Stimulated activated CD4-positive, alpha-beta T cell treated with anti-CD3 and anti-CD28 coated beads, Interleukin-15, amount 100 ng/mL, for 1 hour (primary cell): ENCODE results near the gene C6orf89.
A peak's percentile ranks its signal among the peaks of the same experiment; 100 is the strongest.
"Not testable (repeated sequence)": the region's sequence is repeated elsewhere in the genome, so short reads cannot be mapped to it uniquely, and the experiment has no call there.

Experiments
- DNase-seq, 2 donors: peaks; one replicate each; pipeline ENCODE4 v3.0.0-alpha.2; 2020; ENCODE audit warnings: low read depth in 1 of 2, low spot score in 1 of 2

Gene C6orf89

DNA sequence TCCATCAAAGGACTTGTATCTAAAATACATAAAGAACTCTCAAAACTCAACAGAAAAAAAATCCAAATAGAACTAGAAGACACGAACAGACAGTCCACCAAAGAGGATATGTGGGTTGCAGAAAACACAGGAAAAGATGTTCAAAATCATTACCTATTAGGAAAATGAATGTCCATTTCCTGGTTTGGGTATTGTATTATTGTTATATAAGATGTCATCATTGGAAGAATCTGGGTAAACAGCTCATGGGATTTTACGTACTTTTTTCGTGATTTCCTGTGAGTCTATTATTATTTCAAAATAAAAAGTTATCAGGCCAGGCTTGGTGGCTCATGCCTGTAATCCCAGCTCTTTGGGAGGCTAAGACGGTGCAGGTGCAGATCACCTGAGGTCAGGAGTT is 59.5 kb downstream of the C6orf89 start:
- DNase-seq, result no peak

DNA sequence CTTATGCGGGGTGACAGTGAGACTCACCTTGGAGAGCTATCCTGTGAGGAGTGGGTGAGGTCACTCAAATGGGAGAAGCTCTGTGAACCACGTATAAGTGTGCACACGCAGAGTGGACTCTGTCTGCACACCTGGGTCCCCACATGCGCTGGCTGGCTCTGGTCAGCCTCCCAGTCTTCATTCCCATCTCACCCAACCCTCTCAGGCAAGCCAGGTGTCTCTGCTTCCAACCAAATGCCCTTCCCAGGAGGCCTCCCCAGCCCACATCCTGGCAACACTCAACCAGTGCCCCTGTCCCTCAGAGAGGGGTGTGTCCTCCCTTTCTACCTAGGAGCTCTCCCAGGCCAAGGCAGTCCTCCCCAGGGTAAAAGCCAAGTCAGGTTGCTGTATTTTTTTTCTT is 60.8 kb downstream of the C6orf89 start:
- no peak for DNase-seq

DNA sequence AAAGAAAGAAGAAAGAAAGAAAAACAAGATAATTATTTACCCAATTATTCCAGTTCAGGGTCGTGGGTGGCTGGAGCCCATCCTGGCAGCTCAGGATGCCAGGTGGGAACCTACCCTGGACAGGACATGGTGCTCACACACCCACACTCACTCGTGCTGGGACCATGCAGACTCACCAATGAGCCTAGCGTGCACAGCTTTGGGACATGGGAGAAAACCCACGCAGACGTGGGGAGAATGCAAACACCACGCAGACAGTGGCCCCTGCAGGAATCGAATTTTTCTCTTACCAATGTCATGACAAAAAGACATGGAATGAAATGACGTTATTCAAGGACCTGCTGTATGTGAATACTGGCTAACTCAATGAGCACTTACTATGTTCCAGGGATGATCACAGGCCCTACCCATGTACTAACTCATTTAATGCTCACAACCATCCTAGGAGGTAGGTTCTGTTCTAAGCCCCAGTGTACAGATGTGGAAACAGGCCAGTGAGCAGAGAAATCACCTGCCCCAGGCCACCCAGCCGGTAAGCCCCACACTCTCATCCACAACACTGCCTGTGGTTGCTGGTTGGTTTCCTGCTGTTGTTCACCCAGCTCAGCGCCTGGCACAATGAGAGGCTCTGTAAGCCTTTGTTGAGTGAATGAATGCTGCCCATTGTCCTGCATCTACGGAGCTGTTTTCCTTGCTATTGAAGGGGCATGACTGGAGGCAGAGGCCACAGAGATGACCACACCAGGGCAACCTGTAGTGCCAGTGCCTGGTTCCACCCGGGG is 62.0 kb downstream of the C6orf89 start:
- no peak for DNase-seq

DNA sequence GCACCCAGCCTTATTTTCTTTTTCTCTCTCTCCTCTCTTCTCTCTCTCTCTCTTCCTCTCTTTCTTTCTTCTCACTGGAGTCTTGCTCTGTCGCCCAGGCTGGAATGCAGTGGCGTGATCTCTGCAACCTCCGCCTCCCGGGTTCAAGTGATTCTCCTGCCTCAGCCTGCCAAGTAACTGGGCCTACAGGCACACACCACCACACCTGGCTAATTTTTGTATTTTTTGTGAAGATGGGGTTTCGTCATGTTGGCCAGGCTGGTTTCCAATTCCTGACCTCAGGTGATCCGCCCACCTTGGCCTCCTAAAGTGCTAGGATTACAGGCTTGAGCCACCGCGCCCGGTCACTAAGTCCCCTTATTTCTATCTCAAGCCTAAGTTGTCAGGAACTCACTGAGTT is 63.3 kb downstream of the C6orf89 start:
- DNase-seq, result not testable (repeated sequence)

DNA sequence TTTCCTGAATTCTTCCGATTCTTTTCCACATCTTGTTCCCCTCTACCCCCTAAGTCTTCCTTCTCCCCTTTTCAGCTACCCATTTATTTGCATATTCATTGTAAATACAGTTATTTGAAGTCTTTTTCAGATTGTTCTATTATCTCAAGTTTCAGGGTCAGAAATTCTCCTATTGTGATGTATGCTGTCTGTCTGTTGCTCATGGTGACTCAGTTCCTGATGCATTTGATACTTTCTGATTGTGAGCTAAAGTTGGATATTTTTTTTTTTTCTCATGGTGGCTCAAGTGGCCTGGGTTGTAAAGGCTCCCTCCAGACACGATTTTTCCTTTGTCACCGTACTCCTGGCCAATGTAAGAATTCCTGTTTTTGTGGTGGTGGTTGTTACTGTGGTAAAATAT is 63.9 kb downstream of the C6orf89 start:
- DNase-seq, result no peak

DNA sequence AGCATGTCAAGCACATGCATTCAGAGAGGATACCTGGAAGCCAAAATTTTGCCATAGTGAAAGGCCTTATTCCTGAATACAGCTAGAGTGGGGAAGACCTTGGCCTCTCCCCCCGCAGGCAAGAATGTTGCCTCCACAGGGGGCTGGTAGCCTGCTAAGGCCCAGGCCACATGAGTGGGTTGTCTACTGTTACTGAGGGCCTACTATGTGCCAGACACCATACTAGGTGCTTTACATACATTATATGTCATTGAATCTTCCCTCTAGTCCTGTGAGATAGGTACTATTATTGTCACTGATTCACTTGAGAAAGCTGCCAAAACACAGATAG is 68.1 kb downstream of the C6orf89 start:
- DNase-seq, result no peak

DNA sequence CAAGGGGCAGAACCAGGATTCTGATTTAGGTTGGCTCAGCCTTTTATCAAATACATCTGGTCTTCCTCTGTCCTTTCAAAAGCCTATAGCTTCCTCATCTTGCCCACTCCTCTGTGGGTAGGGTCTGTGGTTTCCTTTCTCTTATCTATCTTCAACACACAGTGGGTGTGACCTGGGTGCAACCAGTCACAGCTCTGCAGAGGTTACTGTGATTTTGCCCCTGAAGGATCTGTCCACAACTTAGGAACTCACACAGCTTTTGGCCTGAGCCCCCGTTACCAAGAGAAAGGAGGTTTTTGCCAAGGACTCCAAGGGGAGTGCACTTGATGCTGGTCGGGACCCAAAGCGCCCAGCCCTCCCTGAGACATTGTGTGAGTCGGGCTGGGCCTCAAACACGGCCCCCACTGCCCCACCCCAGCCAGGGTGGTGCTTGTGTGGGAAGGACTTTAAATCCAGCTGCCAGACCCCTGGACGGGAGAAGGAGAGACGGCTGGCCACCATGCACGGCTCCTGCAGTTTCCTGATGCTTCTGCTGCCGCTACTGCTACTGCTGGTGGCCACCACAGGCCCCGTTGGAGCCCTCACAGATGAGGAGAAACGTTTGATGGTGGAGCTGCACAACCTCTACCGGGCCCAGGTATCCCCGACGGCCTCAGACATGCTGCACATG is 68.6 kb downstream of the C6orf89 start, which contains the start of gene PI16:
Gene PI16, plus strand, starts transcription at position 477 of the 670 bp plus-strand sequence. Its CDS starts 23 bp downstream, at position 500.
- DNase-seq, result no peak

DNA sequence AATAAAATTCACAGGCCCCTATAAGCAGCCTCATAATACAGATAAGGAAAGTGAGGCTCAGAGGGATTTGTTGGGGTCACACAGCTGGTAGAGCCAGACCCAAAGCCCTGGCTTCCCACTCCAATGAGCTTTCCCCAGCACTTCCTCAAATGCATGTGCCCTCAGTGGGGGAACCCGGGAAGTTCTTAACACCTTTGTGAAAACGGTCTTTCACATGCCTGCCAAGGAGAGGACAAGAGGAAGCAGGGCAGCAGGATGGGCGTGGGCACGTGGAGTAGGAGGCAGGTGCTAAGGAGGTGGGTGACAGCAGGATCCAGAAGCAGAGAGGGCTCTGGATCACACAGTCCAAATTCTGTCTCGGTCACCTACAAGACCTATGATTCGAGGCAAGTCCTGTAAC is 69.4 kb downstream of the C6orf89 start:
- no peak for DNase-seq

DNA sequence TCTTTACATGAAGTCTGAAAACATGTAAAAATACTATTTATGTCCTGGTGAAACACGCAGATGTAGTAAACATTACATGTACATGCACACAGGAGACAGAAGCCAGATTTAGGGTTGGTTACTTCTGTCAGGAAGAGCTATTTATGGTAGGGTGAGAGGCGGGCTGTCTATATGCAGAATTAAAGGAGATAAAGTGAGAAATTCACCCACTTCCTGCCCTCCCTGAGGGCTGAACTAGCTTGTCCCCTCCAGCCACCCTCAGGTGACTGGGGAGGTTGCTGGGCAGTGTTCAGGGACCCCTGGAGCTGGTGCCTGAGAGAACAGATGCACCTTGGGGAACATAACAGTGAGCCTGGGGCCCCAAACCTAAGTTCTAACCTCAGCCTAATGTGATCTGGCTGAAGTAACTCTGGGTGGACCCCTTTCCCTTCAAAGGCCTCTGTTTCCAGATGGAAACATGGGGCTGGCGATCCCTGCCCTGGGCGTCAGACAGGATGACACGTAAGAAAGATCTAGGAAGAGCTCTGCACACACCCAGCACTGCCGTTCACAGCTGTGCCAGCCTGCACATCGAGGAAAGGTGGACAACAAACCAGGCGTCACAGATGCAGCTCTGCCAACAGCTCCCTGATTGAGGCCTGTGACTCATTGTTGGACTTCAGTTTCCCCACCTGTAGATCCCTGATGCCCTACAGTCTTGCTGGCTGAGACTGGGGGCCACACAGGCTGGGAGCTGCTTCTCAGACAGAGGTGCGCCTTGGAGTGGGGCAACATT is 70.1 kb downstream of the C6orf89 start:
- no peak for DNase-seq

DNA sequence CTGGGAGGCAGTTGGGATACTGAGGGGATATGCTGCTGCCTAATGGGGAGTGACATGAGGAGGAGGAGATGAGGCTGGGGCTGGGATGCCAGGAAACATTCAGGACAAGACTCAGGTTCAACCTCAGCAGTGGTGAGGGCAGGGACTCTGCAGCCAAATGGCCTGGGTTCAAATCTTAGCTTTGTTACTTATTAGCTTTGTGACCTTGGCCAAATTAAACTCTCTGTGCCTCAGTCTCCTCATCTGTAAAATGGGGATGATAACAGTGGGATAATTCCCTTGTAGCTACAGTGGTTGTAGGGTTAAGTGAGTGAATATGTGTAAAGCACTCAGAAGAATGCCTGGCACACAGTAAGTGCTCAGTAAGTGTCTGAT is 70.7 kb downstream of the C6orf89 start:
- no peak for DNase-seq

DNA sequence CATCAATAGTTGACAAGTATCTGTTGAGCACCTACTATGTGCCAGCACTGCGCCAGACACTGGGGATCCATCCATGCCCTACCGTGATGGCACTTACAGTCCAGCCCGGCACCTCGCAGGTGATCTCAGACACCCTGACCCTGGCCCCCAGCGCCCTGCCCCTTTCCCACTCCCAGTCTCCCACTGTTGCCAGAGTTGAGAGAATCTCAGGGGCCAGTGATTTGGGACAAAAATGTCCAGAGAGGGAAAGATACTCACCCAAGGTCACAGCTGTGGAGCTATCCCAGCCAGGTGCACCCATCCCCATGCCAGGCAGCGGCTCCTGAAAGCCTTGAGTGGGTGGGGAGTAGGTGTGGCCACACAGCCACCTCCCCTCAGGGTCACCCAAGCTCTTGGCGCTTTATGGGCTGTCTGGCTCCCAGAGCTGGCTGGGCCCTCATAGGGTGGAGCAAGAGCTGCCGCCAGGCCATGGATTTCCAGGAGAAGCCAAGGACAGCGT is 72.1 kb downstream of the C6orf89 start:
- DNase-seq, result no peak

DNA sequence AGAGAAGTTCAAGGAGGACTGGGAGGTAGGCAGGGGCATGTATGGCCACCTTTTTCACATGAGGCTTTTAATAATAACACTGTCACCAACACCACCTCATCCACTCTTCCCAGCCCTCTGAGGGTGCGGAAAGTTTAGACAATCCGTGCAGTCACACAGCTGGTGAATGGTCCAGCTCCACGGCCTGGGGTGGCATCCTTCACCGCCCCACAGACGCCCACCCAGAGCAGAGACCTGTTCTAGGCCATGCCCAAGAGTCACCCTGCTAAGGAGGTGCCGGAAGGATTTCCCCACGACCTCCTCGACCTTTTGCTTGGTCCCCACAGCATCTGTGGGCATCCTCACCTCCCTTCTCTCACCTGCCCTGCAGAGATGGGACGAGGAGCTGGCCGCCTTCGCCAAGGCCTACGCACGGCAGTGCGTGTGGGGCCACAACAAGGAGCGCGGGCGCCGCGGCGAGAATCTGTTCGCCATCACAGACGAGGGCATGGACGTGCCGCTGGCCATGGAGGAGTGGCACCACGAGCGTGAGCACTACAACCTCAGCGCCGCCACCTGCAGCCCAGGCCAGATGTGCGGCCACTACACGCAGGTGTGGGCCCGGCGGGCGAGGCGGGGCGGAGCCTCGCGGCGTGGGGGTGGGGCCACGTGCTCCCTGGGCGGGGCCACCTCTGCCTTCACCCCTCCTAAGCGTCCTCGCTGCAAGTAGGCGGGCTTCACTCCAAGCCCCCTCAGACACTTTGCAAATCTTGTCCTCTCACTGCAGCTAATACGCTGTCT is 73.2 kb downstream of the C6orf89 start:
- no peak for DNase-seq

DNA sequence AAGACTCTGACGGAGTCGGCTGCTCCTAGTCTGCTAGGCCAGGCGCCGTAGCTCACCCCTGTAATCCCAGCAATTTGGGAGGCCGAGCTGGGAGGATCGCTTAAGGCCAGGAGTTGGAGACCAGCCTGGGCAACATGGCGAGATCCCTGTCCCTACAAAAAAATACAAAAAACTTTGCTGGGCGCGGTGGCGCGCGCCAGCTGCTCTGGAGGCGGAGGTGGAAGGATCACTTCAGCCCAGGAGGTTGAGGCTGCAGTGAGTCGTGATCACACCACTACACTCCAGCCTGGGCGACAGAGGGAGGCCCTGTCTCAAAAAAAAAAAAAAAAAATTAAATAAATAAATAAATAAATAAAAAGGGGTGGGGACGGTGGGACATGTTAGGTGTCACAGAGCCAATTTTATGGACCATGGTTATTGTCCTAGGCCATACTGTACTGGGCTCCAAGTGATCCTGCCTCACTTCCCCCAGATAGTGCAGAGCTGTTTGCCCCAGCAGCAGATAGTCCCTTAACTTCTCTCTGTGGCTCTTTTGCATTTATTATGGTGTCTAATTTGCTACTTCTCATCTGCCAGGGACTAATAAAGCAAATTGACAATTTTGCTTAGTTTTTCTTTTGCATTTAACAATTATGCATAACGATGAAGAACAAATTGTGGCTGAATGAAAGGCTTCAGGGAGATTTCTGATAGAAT is 74.0 kb downstream of the C6orf89 start:
- no peak for DNase-seq

DNA sequence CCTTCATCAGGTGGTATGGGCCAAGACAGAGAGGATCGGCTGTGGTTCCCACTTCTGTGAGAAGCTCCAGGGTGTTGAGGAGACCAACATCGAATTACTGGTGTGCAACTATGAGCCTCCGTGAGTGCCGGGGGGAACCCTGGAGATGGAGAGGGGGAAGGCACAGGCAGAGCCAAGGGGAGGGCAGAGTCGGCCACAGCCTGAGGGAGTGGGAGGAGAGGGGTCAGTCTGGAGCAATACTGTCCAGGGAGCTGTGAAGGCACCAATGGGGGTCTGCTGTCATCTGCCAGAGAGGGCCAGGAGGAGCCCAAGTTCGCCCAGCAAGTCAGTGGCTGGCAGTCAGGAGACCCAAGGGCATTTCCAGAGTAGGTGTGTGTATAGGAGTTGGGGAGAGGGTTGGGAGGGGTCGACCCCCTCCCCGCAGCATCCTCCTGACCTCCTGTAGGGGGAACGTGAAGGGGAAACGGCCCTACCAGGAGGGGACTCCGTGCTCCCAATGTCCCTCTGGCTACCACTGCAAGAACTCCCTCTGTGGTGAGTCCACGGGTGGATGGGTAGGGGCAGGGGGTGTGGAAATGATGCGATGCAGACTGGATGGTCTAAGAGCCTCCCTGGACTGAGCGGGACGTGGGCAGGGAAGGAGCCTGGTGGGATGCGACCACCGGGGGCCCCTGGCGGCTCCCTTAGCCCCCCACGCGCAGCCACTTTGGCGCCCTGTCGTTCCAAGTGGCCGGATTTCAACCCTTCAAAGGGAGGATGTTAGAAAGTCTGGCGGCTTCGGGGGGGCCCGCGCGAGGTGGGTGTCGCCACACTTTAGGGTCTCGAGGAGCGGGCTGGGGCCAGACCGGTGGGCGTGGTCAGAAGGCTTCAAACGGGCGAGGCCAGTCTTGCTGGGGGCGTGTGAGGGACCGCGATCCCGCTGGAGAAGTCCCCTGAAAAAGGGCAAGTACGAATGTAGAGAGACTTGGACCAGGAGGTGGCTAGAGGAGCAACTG is 76.0 kb downstream of the C6orf89 start:
- DNase-seq, result no peak

DNA sequence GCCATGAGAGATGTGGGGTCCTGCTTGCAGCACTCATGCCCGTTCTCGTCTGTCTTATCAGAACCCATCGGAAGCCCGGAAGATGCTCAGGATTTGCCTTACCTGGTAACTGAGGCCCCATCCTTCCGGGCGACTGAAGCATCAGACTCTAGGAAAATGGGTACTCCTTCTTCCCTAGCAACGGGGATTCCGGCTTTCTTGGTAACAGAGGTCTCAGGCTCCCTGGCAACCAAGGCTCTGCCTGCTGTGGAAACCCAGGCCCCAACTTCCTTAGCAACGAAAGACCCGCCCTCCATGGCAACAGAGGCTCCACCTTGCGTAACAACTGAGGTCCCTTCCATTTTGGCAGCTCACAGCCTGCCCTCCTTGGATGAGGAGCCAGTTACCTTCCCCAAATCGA is 77.1 kb downstream of the C6orf89 start:
- DNase-seq, result peak; percentile 56 to 71

DNA sequence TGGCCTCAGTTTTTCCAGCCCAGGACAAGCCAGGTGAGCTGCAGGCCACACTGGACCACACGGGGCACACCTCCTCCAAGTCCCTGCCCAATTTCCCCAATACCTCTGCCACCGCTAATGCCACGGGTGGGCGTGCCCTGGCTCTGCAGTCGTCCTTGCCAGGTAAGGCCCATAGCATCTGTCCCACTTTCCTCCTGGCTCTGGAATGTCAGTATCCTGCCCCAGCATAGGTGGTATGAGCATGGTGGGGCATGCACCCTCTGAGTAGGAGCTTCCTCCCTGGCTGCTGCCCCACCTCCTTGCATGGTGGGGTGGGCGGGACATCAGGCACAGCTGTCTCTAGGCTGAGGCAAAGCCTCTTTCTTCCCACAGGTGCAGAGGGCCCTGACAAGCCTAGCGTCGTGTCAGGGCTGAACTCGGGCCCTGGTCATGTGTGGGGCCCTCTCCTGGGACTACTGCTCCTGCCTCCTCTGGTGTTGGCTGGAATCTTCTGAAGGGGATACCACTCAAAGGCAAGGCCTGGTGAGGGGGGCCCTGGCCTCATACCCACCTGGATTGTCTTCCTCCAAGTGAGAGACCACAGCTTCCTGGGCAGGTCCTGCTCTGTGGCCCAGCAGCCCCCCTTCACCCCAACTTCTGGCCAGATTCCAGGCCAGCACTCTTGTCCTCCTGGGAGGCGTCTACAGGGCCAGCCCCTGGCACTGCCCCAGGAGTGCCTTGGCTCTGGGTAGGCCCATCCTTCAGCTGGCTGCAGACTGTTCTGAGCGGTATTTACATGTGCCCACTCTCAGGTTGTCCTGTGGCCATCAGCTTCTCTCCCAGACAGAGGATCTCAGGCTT is 77.9 kb downstream of the C6orf89 start:
- DNase-seq, result no peak

DNA sequence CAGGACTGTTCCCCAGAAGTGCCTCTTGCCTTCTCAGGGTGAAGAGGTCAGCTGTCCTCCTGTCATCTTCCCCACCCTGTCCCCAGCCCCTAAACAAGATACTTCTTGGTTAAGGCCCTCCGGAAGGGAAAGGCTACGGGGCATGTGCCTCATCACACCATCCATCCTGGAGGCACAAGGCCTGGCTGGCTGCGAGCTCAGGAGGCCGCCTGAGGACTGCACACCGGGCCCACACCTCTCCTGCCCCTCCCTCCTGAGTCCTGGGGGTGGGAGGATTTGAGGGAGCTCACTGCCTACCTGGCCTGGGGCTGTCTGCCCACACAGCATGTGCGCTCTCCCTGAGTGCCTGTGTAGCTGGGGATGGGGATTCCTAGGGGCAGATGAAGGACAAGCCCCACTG is 78.6 kb downstream of the C6orf89 start:
- DNase-seq, result no peak

DNA sequence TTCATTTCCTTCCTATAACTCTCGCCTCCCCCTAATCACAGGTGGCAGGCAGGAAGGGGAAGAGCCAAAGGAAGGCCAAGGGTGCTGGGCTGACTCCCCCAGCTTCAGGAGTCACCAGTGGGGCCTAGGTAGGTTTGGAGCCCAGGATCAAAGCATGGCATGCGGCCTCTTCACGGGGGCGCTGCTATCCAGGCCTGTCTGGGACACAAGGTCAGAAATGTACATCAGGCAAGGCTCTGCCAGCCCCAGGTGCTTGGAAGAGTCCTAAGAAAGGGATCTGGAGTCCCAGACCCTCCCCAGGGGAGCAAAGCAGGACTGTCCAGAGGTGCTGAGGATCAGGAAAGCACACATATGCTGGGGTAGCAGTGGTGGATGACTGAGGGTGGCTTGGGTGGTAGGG is 79.2 kb downstream of the C6orf89 start:
- no peak for DNase-seq
